GM10248 (cell line): Measurements from ENCODE around the gene CRACDL.

Experiments used
- CTCF ChIA-PET: fragments of 300-600 bp; sonication (Branson Sonifier 250); formaldehyde crosslinking; extraction: SDS; loops from one replicate; lab custom pipeline; 2021; ENCODE audit warnings: antibody characterized with exemption; lab: Yijun Ruan, JAX
- POLR2A ChIA-PET: fragments of 350-650 bp; sonication (Branson Sonifier 250); formaldehyde crosslinking; extraction: SDS; loops from one replicate; lab custom pipeline; 2020; ENCODE audit warnings: antibody characterized with exemption; lab: Yijun Ruan, JAX
- DNase-seq: peaks from one replicate; pipeline ENCODE4 v3.0.0; 2012; ENCODE audit errors: extremely low spot score
- CTCF ChIP-seq: IDR thresholded peaks from 2 replicates; pipeline ENCODE4 v1.5.1; 2012; ENCODE audit warnings: mild to moderate bottlenecking, low read depth; ENCODE audit errors: extremely low read depth, missing control alignments, control extremely low read depth

Gene CRACDL

GRCh38 chr2:98926601-98927000 lies 9.4 kb downstream of the CRACDL start:
- ChIA-PET POLR2A (no interaction called here), CTCF (no interaction called here)
- TF ChIP-seq CTCF: no peak
- no peak for DNase-seq

GRCh38 chr2:98924910-98925309 lies 11.1 kb downstream of the CRACDL start:
- ChIA-PET CTCF (no interaction called here), POLR2A (no interaction called here)
- no peak for TF ChIP-seq CTCF
- DNase-seq: no peak

- CTCF ChIA-PET: no interaction called here
- no peak for TF ChIP-seq CTCF
- POLR2A ChIA-PET: no interaction called here
- DNase-seq: no peak
Measured at GRCh38 chr2:98924038-98924830, 11.8 kb downstream of the CRACDL start.

- no peak for DNase-seq
- POLR2A ChIA-PET: no interaction called here
- no peak for TF ChIP-seq CTCF
- CTCF ChIA-PET: no interaction called here
Measured at GRCh38 chr2:98923244-98923940, 12.6 kb downstream of the CRACDL start.

- ChIA-PET POLR2A (no interaction called here), CTCF (no interaction called here)
- TF ChIP-seq CTCF: no peak
- no peak for DNase-seq
Measured at GRCh38 chr2:98921062-98921461, 15.0 kb downstream of the CRACDL start.

- no peak for TF ChIP-seq CTCF
- no peak for DNase-seq
- POLR2A ChIA-PET: no interaction called here
- CTCF ChIA-PET: no interaction called here
Measured at GRCh38 chr2:98917031-98917471, 19.0 kb downstream of the CRACDL start.
